IPS DF 6.9 (cell line): ENCODE measurements around the gene EME1.
"Not testable (repeated sequence)": the region's sequence is repeated elsewhere in the genome, so short reads cannot be mapped to it uniquely, and the experiment has no call there.

ENCODE experiments used
- DNase-seq: peaks from one replicate; pipeline ENCODE4 v3.0.0-alpha.2; 2013; ENCODE audit warnings: low read depth, low spot score
- H3K27ac ChIP-seq: one replicate; pipeline ENCODE4 v1.5.1; 2013; ENCODE audit warnings: low read length, control low read depth
- H3K27me3 ChIP-seq: 2 replicates; pipeline ENCODE4 v1.6.1; 2013; ENCODE audit warnings: mild to moderate bottlenecking, low read length; ENCODE audit not compliant: control insufficient read depth, insufficient read depth
- H3K36me3 ChIP-seq: 2 replicates; pipeline ENCODE4 v1.6.1; 2013; ENCODE audit warnings: low read length; ENCODE audit not compliant: control insufficient read depth, insufficient read depth
- H3K4me1 ChIP-seq: 2 replicates; pipeline ENCODE4 v1.6.1; 2013; ENCODE audit warnings: low read length; ENCODE audit not compliant: control insufficient read depth, insufficient read depth
- H3K4me3 ChIP-seq: 2 replicates; pipeline ENCODE4 v1.5.1; 2013; ENCODE audit warnings: mild to moderate bottlenecking, low read length
- H3K9me3 ChIP-seq: 2 replicates; pipeline ENCODE4 v1.6.1; 2013; ENCODE audit warnings: low read length, inconsistent platforms; ENCODE audit not compliant: control insufficient read depth, insufficient read depth
- WGBS: extraction: QIAGEN DNeasy Blood & Tissue Kit; methylation state at CpG from one replicate; pipeline ENCODE4 v1.1.7; 2013; ENCODE audit warnings: mixed read lengths, missing lambda C conversion rate; ENCODE audit not compliant: insufficient read length, insufficient coverage; 5-methylcytosine and 5-hydroxymethylcytosine counted together

EME1 gene

GRCh38 chr17:50419577-50419976 is 46.5 kb downstream of the EME1 start:
- H3K27ac ChIP-seq, H3K4me1 ChIP-seq, H3K36me3 ChIP-seq, DNase-seq, H3K9me3 ChIP-seq, H3K4me3 ChIP-seq, H3K27me3 ChIP-seq: not testable (repeated sequence)
- no CpG with 5 or more reads among the region's 10 CpGs for WGBS

DNA sequence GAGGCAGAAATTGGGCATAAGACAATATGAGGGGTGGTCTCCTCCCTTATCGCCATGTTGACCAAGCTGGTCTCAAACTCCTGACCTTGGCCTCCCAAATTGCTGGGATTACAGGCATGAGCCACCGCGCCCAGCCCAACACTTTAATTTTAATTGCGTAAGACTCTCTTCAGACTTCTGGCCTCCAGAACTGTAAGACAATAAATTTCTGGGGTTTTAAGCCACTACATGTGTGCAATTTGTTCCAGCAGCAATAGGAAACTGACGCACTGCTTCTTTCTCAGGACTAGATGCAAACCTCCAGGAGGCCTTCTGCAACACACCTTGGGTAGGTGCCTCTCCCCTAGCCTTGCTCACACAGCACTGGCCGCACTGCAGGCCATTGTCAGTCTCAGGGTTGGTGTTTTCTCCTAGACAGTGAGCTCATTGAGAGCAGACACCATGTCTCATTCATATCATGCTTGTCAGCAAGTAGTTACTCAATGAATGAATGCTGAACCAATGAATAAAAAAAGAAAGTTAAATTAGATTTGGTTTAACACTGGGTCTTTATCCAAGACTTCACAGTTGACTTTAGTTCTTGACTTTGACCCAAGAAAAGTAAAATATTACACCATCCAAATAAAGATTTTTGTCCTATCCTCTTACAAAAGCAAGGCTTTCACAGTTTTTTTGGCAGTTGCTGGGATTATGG is 47.5 kb downstream of the EME1 start:
- whole genome bisulfite sequencing, result no CpG with 5 or more reads among the region's 6 CpGs
- H3K27ac ChIP-seq, result no peak overlapping the region
- peaks cover 3% of the 10 kb centered on the region; the same call in 1 of the 2 replicates for H3K4me1 ChIP-seq
- DNase-seq, result no peak
- H3K36me3 ChIP-seq, result no peaks in the 10 kb centered on the region
- H3K27me3 ChIP-seq, result no peaks in the 10 kb centered on the region
- no peaks in the 10 kb centered on the region for H3K9me3 ChIP-seq
- no peak overlapping the region for H3K4me3 ChIP-seq

DNA sequence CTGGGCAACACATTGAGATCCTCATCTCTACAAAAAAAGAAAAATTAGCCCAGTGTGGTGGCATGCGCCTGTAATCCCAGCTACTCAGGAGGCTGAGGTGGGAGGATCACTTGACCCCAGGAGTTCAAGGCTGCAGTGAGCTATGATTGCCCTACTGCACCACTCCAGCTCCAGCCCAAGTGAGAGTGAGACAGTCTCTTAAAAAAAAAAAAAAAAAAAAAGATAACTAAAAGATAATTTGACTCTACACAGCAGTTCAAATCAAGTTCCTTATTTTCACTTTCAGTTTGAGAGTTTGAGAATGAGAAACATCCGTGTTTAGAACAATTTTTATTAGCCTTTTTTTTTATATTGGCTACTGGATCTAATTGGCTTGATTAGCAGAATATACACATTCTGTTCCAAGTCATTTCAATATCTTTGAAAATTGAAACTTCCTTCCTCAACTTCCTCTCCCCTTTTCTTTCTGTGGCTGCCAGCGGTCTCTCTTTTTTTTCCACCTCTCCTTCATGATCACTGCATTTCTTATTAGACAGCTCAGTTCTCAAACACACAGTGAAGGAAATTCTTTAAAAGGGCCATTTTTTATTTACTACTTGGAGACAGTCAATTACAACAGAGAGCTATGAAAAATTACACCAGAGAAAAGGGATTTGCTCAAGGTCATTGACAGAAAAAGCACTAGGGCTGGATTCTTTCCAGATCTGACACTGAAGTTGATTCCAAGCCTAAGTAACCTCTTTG is 48.5 kb downstream of the EME1 start:
- H3K27ac ChIP-seq, result no peak overlapping the region
- no peak overlapping the region for H3K4me3 ChIP-seq
- H3K4me1 ChIP-seq, result peaks cover 4% of the 10 kb centered on the region; the same call in 1 of the 2 replicates
- no peaks in the 10 kb centered on the region for H3K36me3 ChIP-seq
- no peak for DNase-seq
- no peaks in the 10 kb centered on the region for H3K27me3 ChIP-seq
- no peaks in the 10 kb centered on the region for H3K9me3 ChIP-seq
- WGBS, result no CpG with 5 or more reads among the region's 3 CpGs

GRCh38 chr17:50422738-50423137 is 49.7 kb downstream of the EME1 start:
- no peaks in the 10 kb centered on the region for H3K9me3 ChIP-seq
- no CpG with 5 or more reads among the region's 2 CpGs for WGBS
- H3K4me1 ChIP-seq, result peaks cover 4% of the 10 kb centered on the region; the same call in 1 of the 2 replicates
- H3K27ac ChIP-seq, result no peak overlapping the region
- no peak for DNase-seq
- no peak overlapping the region for H3K4me3 ChIP-seq
- H3K27me3 ChIP-seq, result no peaks in the 10 kb centered on the region
- H3K36me3 ChIP-seq, result no peaks in the 10 kb centered on the region

- no peak overlapping the region for H3K4me3 ChIP-seq
- no peaks in the 10 kb centered on the region for H3K27me3 ChIP-seq
- H3K9me3 ChIP-seq, result no peaks in the 10 kb centered on the region
- WGBS, result no CpG with 5 or more reads among the region's 6 CpGs
- no peak for DNase-seq
- no peaks in the 10 kb centered on the region for H3K36me3 ChIP-seq
- no peak overlapping the region for H3K27ac ChIP-seq
- H3K4me1 ChIP-seq, result peaks cover 4% of the 10 kb centered on the region; the same call in 1 of the 2 replicates
Measured at GRCh38 chr17:50423553-50424159, 50.6 kb downstream of the EME1 start.

DNA sequence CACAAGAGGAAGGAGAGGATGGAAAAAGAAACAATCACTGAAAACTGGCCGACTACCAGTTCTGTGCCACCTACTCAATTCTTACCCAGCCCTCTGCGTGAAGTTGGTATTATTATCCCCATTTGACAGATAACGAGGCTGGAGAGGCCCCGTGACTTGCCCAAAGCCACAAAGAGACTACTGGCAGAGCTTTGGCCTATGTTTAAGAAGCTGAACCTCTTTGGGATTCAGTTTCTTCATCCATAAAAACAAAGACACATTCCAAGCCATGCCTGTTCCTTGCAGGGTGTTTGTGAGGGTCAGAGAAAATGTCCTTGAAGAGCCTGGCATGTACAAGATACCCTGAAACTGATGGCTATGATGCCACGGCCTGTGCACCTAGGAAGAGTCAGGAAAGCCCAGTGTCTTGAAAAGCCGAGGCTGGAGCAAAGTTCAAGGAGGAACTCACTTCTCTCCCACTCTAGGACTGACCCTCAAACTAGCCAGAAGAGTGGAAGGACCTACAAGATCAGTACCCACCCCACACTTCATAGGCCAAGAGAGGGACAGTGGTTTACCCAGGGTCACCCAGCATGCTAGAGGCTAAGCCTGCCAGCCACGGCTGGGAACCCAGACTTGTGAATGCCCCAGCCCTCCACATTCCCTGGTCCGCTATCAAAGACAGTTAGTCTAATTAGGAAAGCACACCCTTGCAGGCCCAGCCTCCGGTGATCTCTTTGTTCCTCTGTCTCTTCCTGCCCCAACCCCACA is 51.4 kb downstream of the EME1 start:
- Histone ChIP-seq H3K4me1 (peaks cover 4% of the 10 kb centered on the region; the same call in 1 of the 2 replicates), H3K27ac (no peak overlapping the region), H3K36me3 (no peaks in the 10 kb centered on the region), H3K27me3 (no peaks in the 10 kb centered on the region), H3K9me3 (no peaks in the 10 kb centered on the region), H3K4me3 (no peak overlapping the region)
- no CpG with 5 or more reads among the region's 9 CpGs for WGBS
- no peak for DNase-seq

DNA sequence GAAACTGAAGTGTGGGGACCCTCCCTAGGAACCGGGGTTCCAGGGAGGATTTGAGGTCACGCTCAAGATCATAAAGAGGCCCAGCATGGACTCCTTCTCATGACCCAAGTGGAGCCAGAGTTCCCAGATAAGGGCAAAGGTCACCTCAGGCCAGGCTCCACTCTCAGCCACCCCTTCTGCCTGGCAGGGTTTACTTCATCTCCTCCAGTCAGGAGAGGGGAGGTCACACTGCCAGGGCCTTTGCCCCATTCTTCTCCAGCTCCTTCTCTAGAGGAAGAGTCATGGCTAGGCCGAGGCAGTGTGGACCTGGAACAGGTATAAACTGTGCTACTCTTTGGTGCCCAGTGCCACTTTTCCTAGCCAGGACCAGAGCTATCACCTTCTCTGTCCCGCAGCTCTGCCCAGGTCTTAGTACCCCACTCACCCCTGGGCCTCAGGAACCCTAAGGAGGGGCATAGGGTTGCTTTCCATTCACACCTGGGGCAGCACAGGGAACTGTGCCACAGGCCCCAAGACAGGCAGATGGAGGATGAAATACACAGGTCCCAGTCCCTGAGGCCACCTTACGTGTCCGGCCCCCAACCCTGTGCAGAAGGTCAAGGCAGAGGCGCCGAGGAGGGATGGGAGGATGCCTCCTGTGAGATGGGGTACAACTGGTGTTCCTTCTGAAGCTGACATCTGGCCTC is 52.1 kb downstream of the EME1 start:
- WGBS, result no CpG with 5 or more reads among the region's 8 CpGs
- H3K36me3 ChIP-seq, result no peaks in the 10 kb centered on the region
- no peaks in the 10 kb centered on the region for H3K9me3 ChIP-seq
- no peak overlapping the region for H3K27ac ChIP-seq
- no peaks in the 10 kb centered on the region for H3K27me3 ChIP-seq
- peaks cover 4% of the 10 kb centered on the region; the same call in 1 of the 2 replicates for H3K4me1 ChIP-seq
- no peak overlapping the region for H3K4me3 ChIP-seq
- no peak for DNase-seq

DNA sequence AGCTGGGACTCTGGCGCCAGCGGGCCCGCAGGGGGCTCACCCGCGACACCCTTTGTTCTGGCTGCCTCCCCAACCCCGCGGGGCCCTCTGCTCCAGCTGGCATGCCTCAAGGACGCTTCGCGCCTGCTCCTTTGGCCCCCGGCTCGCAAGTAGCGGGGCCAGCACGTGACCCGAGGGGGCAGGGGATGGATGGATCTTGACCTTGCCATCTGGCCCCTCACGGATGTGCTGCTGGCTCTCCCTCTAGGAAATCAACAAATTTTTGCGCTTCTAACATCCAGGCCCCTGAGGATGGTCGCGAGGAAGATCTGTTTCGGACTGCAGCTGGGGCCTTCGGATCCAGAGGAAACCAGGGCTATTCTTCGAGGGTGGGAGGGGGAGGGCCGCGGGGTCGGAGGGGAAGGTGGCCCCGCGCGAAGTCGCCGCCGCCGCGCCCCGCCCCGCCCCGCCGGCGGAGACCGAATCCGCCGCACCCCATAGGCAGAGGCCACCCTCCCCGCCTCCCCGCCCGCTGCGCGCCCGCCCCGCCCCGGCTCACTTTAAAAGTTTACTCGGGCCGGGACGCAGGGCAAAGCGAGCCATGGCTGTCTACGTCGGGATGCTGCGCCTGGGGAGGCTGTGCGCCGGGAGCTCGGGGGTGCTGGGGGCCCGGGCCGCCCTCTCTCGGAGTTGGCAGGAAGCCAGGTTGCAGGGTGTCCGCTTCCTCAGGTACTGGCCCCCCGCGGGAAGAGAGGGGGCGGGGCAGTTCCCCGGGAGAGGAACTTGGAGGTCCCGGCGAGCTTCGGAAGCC is 52.8 kb downstream of the EME1 start, which contains the start of gene ACSF2:
Gene ACSF2, plus strand, starts transcription at position 537 of the 790 bp plus-strand sequence. Its CDS starts 44 bp downstream, at position 581.
- no peaks in the 10 kb centered on the region for H3K36me3 ChIP-seq
- H3K9me3 ChIP-seq, result no peaks in the 10 kb centered on the region
- no CpG with 5 or more reads among the region's 70 CpGs for WGBS
- peak within 1 kb of the TSS; percentile 41; the same call in 1 of the 2 replicates for H3K4me3 ChIP-seq
- no peak for DNase-seq
- H3K27me3 ChIP-seq, result no peaks in the 10 kb centered on the region
- no peak within 1 kb of the TSS for H3K27ac ChIP-seq
- H3K4me1 ChIP-seq, result peaks cover 4% of the 10 kb centered on the region; the same call in 1 of the 2 replicates

DNA sequence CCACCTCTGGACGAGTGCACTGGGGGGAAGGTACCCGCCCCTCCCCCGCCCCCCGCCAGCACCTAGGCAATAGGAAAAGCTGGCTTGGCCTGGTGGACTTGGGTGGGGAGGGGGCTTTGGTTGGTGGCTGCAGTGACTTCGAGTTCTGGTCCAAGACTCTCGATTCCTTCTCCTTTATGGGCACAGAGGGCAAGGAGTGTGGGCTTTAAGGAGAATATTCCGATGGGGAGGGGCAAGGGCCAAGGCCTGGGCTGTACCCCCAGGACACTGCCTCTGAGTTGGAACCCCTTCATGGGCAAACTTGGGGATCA is 53.4 kb downstream of the EME1 start:
- Histone ChIP-seq H3K27me3 (no peaks in the 10 kb centered on the region), H3K27ac (no peak overlapping the region), H3K36me3 (no peaks in the 10 kb centered on the region), H3K4me1 (peaks cover 4% of the 10 kb centered on the region; the same call in 1 of the 2 replicates), H3K4me3 (peak overlapping the region; percentile 41; the same call in 1 of the 2 replicates), H3K9me3 (no peaks in the 10 kb centered on the region)
- no peak for DNase-seq
- no CpG with 5 or more reads among the region's 7 CpGs for WGBS
